WTC11 (cell line): Measurements from ENCODE around the gene CLEC2B.

ENCODE experiments used
- ELF4 ChIP-seq: sonication (generic); formaldehyde crosslinking; IDR thresholded peaks from 2 replicates; pipeline ENCODE4 v1.8.1; 2022; ENCODE audit warnings: low read depth, mild to moderate bottlenecking, moderate library complexity, missing genetic modification reagents
- SP1 ChIP-seq: sonication (generic); formaldehyde crosslinking; conservative IDR thresholded peaks from 2 replicates; pipeline ENCODE4 v1.8.1; 2022; ENCODE audit warnings: missing genetic modification reagents
- TEAD4 ChIP-seq: sonication (generic); formaldehyde crosslinking; IDR thresholded peaks from 2 replicates; pipeline ENCODE4 v1.8.0; 2022; ENCODE audit warnings: mild to moderate bottlenecking, missing genetic modification reagents
- TF ChIP-seq, protein P1 (sequence below): fragments of 200-600 bp; IDR thresholded peaks from 2 replicates; pipeline ENCODE4 v1.8.0; 2022; ENCODE audit warnings: antibody characterized with exemption
- TF ChIP-seq, protein P2 (sequence below): sonication (generic); formaldehyde crosslinking; IDR thresholded peaks from 2 replicates; pipeline ENCODE4 v1.8.0; 2022; ENCODE audit warnings: mild to moderate bottlenecking, missing genetic modification reagents
- TF ChIP-seq, protein P3 (sequence below): sonication (generic); formaldehyde crosslinking; IDR thresholded peaks from 2 replicates; pipeline ENCODE4 v1.8.0; 2023; ENCODE audit warnings: mild to moderate bottlenecking, missing genetic modification reagents
- TF ChIP-seq, protein P4 (sequence below): sonication (generic); formaldehyde crosslinking; IDR thresholded peaks from 2 replicates; pipeline ENCODE4 v1.8.0; 2022; ENCODE audit warnings: missing genetic modification reagents
- TF ChIP-seq, protein P5 (sequence below): sonication (generic); formaldehyde crosslinking; conservative IDR thresholded peaks from 2 replicates; pipeline ENCODE4 v1.8.1; 2022; ENCODE audit warnings: mild to moderate bottlenecking, missing genetic modification reagents
- TF ChIP-seq, protein P6 (sequence below): sonication (generic); formaldehyde crosslinking; IDR thresholded peaks from 2 replicates; pipeline ENCODE4 v1.8.1; 2022; ENCODE audit warnings: low read depth, mild to moderate bottlenecking, moderate library complexity, missing genetic modification reagents, borderline replicate concordance

DNA sequence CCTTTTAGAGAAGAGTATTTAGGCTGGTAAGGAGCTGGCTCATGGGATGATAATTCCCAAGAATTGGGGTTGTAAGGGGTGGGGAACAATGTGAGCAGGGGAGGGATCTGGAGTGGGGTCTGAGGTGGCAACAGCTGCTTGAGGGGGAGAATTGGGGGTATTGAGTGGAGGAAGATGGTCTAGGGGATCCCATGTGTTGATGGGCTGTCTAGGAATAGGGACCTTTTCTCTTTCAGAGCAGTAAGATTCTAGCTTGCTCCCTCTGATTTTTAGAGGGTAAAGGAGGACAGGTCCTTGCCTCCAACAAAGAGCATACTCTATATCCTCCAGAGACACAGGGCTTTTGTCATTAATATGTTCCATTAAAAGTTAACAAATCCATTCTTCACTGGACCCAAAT is 40.6 kb upstream of the CLEC2B start:
- TF ChIP-seq, protein P1, sequence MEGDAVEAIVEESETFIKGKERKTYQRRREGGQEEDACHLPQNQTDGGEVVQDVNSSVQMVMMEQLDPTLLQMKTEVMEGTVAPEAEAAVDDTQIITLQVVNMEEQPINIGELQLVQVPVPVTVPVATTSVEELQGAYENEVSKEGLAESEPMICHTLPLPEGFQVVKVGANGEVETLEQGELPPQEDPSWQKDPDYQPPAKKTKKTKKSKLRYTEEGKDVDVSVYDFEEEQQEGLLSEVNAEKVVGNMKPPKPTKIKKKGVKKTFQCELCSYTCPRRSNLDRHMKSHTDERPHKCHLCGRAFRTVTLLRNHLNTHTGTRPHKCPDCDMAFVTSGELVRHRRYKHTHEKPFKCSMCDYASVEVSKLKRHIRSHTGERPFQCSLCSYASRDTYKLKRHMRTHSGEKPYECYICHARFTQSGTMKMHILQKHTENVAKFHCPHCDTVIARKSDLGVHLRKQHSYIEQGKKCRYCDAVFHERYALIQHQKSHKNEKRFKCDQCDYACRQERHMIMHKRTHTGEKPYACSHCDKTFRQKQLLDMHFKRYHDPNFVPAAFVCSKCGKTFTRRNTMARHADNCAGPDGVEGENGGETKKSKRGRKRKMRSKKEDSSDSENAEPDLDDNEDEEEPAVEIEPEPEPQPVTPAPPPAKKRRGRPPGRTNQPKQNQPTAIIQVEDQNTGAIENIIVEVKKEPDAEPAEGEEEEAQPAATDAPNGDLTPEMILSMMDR = no peak
- TF ChIP-seq TEAD4 (CRISPR knock-in tag) (no peak), SP1 (CRISPR knock-in tag) (no peak), ELF4 (CRISPR knock-in tag) (no peak)
- TF ChIP-seq, protein P2, sequence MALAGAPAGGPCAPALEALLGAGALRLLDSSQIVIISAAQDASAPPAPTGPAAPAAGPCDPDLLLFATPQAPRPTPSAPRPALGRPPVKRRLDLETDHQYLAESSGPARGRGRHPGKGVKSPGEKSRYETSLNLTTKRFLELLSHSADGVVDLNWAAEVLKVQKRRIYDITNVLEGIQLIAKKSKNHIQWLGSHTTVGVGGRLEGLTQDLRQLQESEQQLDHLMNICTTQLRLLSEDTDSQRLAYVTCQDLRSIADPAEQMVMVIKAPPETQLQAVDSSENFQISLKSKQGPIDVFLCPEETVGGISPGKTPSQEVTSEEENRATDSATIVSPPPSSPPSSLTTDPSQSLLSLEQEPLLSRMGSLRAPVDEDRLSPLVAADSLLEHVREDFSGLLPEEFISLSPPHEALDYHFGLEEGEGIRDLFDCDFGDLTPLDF (CRISPR knock-in tag) = no peak
- TF ChIP-seq, protein P3, sequence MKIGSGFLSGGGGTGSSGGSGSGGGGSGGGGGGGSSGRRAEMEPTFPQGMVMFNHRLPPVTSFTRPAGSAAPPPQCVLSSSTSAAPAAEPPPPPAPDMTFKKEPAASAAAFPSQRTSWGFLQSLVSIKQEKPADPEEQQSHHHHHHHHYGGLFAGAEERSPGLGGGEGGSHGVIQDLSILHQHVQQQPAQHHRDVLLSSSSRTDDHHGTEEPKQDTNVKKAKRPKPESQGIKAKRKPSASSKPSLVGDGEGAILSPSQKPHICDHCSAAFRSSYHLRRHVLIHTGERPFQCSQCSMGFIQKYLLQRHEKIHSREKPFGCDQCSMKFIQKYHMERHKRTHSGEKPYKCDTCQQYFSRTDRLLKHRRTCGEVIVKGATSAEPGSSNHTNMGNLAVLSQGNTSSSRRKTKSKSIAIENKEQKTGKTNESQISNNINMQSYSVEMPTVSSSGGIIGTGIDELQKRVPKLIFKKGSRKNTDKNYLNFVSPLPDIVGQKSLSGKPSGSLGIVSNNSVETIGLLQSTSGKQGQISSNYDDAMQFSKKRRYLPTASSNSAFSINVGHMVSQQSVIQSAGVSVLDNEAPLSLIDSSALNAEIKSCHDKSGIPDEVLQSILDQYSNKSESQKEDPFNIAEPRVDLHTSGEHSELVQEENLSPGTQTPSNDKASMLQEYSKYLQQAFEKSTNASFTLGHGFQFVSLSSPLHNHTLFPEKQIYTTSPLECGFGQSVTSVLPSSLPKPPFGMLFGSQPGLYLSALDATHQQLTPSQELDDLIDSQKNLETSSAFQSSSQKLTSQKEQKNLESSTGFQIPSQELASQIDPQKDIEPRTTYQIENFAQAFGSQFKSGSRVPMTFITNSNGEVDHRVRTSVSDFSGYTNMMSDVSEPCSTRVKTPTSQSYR = no peak
- TF ChIP-seq, protein P4, sequence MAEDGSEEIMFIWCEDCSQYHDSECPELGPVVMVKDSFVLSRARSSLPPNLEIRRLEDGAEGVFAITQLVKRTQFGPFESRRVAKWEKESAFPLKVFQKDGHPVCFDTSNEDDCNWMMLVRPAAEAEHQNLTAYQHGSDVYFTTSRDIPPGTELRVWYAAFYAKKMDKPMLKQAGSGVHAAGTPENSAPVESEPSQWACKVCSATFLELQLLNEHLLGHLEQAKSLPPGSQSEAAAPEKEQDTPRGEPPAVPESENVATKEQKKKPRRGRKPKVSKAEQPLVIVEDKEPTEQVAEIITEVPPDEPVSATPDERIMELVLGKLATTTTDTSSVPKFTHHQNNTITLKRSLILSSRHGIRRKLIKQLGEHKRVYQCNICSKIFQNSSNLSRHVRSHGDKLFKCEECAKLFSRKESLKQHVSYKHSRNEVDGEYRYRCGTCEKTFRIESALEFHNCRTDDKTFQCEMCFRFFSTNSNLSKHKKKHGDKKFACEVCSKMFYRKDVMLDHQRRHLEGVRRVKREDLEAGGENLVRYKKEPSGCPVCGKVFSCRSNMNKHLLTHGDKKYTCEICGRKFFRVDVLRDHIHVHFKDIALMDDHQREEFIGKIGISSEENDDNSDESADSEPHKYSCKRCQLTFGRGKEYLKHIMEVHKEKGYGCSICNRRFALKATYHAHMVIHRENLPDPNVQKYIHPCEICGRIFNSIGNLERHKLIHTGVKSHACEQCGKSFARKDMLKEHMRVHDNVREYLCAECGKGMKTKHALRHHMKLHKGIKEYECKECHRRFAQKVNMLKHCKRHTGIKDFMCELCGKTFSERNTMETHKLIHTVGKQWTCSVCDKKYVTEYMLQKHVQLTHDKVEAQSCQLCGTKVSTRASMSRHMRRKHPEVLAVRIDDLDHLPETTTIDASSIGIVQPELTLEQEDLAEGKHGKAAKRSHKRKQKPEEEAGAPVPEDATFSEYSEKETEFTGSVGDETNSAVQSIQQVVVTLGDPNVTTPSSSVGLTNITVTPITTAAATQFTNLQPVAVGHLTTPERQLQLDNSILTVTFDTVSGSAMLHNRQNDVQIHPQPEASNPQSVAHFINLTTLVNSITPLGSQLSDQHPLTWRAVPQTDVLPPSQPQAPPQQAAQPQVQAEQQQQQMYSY (CRISPR knock-in tag) = no peak
- TF ChIP-seq, protein P5, sequence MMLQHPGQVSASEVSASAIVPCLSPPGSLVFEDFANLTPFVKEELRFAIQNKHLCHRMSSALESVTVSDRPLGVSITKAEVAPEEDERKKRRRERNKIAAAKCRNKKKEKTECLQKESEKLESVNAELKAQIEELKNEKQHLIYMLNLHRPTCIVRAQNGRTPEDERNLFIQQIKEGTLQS (CRISPR knock-in tag) = no peak
- TF ChIP-seq, protein P6, sequence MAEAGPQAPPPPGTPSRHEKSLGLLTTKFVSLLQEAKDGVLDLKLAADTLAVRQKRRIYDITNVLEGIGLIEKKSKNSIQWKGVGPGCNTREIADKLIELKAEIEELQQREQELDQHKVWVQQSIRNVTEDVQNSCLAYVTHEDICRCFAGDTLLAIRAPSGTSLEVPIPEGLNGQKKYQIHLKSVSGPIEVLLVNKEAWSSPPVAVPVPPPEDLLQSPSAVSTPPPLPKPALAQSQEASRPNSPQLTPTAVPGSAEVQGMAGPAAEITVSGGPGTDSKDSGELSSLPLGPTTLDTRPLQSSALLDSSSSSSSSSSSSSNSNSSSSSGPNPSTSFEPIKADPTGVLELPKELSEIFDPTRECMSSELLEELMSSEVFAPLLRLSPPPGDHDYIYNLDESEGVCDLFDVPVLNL (CRISPR knock-in tag) = no peak
